ENCODE results near the gene CCM2.

CCM2 gene

DNA sequence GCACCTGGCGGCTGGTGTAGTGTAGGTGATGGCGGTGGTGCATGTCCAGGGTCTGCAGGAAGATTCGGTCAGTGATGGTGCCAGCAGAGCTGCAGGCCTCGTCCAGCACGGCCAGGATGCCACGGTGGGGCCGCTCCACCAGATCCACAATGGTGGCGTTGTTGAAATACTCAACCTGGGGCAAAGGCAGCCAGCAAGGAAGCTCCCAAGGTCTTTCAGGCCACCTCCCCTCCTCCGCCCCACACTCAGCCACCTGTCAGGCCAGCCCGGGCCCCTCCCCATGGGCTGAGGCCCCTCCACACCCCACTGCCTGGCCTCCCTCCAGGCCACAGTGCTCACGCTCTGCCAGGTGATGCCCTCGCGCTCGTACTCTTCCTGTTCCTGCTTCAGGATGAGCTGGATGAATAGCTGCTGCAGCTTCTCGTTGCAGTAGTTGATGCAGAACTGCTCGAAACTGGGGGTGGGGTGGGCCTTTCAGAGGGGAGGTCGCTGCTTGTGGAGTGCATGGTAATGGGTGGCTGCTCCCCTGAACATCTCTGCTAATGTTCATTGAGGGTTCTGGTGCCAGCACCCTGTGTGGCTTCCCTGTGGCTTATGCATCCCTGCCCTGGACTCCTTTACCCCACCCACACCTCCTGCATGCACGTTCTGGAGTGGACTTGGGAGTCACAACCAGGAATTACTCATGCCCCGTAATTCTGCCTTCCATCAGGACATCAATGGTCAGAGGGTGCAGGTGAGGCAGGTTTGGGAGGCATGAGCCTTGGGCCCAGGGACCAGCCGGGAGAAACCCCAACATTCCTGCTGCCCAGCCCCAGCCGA lies 30.1 kb upstream of the CCM2 start:
- FAIRE-seq (no peak), DNase-seq (ENCODE audit: insufficient read length) (no peak)
- TF ChIP-seq TAF1 (IDR thresholded peaks at IDR 0.05; ENCODE audit: borderline replicate concordance, low read depth, low read length) (no peak), POLR2A (IDR thresholded peaks at IDR 0.05; ENCODE audit: low read depth, low read length) (peak; percentile 47; the same call in 1 of the 2 replicates), POLR2AphosphoS5 (IDR thresholded peaks at IDR 0.05; ENCODE audit: low read depth, low read length) (peak; percentile 66)

GRCh38 chr7:44970523-44971051 lies 29.4 kb upstream of the CCM2 start:
- FAIRE-seq, result no peak

DNA sequence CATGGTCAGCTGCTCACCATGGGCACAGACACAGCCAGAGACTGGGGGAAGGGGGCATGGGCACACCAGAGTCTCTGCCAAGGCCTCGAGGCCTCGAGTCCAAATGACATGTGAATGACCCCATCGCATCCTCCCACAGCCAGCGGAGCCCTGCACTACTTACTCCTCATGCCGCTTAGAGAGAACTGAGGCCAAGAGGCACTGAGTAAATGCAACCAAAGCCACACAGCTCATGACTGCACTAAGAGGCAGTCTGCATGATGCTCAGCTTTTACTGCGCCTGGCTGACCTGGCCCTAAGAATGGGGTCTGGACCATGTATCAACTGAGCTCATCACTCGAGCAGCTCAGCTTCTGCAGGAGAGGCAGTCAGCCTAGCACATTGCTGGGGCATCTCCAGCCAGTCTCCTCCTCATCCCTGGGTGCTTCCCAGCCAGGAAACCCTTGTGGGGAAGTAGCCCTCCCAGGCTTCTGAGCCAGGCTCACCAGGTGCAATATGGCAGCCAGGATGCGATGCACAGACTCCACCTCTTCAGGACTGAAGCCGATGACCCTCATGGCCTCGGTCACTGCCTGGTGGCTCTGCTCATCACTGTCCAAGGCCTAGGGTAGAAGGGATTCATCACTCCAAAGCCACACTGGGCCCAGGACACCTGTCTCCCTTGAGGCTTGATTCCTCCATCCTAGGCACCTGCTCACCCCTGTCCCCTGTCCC lies 28.7 kb upstream of the CCM2 start:
- no peak for TF ChIP-seq TAF1 (IDR thresholded peaks at IDR 0.05; ENCODE audit: borderline replicate concordance, low read depth, low read length)
- TF ChIP-seq POLR2AphosphoS5 (IDR thresholded peaks at IDR 0.05; ENCODE audit: low read depth, low read length), result peak; percentile 71; the same call in 1 of the 2 replicates
- FAIRE-seq (peak; percentile 5), DNase-seq (ENCODE audit: insufficient read length) (no peak)

More at GRCh38 chr7:44970523-44971051, 29.4 kb upstream of the CCM2 start:
- TF ChIP-seq POLR2A (IDR thresholded peaks at IDR 0.05; ENCODE audit: low read depth, low read length) (no peak), POLR2AphosphoS5 (IDR thresholded peaks at IDR 0.05; ENCODE audit: low read depth, low read length) (no peak), TAF1 (IDR thresholded peaks at IDR 0.05; ENCODE audit: borderline replicate concordance, low read depth, low read length) (no peak)
- no peak for DNase-seq (ENCODE audit: insufficient read length)

GRCh38 chr7:44971902-44972441 lies 28.0 kb upstream of the CCM2 start:
- no peak for DNase-seq (ENCODE audit: insufficient read length)
- TF ChIP-seq POLR2AphosphoS5 (IDR thresholded peaks at IDR 0.05; ENCODE audit: low read depth, low read length) (0 out of 2 replicates have a peak, but pooled peaks have one; percentile 49), TAF1 (IDR thresholded peaks at IDR 0.05; ENCODE audit: borderline replicate concordance, low read depth, low read length) (no peak), POLR2A (IDR thresholded peaks at IDR 0.05; ENCODE audit: low read depth, low read length) (peak; percentile 30; the same call in 1 of the 2 replicates)
- no peak for FAIRE-seq

- TF ChIP-seq POLR2AphosphoS5 (IDR thresholded peaks at IDR 0.05; ENCODE audit: low read depth, low read length), result no peak; the same call in 1 of the 2 replicates
- TF ChIP-seq POLR2A (IDR thresholded peaks at IDR 0.05; ENCODE audit: low read depth, low read length), result no peak
- TF ChIP-seq TAF1 (IDR thresholded peaks at IDR 0.05; ENCODE audit: borderline replicate concordance, low read depth, low read length), result no peak
- DNase-seq (ENCODE audit: insufficient read length), result no peak
- FAIRE-seq, result no peak
These were observed 27.4 kb upstream of the CCM2 start for GRCh38 chr7:44972562-44972961.

GRCh38 chr7:44973610-44974401 lies 26.2 kb upstream of the CCM2 start:
- DNase-seq (ENCODE audit: insufficient read length), result no peak
- FAIRE-seq, result no peak
- TF ChIP-seq POLR2AphosphoS5 (IDR thresholded peaks at IDR 0.05; ENCODE audit: low read depth, low read length), result no peak; the same call in 1 of the 2 replicates
- 0 out of 2 replicates have a peak, but pooled peaks have one; percentile 13 for TF ChIP-seq POLR2A (IDR thresholded peaks at IDR 0.05; ENCODE audit: low read depth, low read length)

- FAIRE-seq, result no peak
- TF ChIP-seq POLR2AphosphoS5 (IDR thresholded peaks at IDR 0.05; ENCODE audit: low read depth, low read length) (no peak), POLR2A (IDR thresholded peaks at IDR 0.05; ENCODE audit: low read depth, low read length) (peak; percentile 14; the same call in 1 of the 2 replicates)
These were observed 25.5 kb upstream of the CCM2 start for GRCh38 chr7:44974549-44974948.

DNA sequence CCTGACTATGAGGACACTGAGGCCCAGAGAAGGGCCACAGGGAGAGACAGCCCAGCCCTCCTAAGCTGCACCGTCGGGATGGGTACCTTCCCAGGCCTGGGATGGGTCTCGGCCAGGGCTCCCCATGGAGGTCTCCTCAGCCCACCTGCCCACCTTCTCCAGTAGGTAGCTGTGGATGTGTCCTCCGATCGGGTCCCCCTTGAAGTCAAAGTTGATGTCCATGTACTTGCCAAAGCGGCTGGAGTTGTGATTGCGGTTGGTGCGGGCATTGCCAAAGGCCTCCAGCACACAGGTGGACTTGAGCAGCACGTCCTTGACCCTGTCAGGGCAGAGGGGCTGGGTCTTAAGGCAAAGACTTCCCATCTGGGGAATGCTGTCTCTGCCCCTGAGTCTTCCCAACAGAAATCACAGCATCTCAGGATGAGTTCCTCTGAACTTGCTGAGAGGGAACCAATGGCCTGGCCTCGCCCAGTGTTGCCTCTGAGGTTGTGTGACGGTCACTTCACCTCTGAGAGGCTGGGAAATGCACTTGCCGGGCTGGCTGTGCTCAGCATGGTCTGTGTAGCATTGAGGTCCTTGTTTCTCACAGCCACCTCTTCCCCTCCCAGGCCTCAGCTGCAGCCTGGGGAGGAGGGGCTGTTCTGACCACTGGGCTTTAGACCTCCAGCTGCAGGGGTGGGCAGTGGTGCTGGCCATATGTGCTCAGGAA lies 24.5 kb upstream of the CCM2 start:
- FAIRE-seq, result no peak
- TF ChIP-seq POLR2A (IDR thresholded peaks at IDR 0.05; ENCODE audit: low read depth, low read length) (no peak), TAF1 (IDR thresholded peaks at IDR 0.05; ENCODE audit: borderline replicate concordance, low read depth, low read length) (no peak), POLR2AphosphoS5 (IDR thresholded peaks at IDR 0.05; ENCODE audit: low read depth, low read length) (no peak)

More at GRCh38 chr7:44974549-44974948, 25.5 kb upstream of the CCM2 start:
- DNase-seq (ENCODE audit: insufficient read length), result no peak

DNA sequence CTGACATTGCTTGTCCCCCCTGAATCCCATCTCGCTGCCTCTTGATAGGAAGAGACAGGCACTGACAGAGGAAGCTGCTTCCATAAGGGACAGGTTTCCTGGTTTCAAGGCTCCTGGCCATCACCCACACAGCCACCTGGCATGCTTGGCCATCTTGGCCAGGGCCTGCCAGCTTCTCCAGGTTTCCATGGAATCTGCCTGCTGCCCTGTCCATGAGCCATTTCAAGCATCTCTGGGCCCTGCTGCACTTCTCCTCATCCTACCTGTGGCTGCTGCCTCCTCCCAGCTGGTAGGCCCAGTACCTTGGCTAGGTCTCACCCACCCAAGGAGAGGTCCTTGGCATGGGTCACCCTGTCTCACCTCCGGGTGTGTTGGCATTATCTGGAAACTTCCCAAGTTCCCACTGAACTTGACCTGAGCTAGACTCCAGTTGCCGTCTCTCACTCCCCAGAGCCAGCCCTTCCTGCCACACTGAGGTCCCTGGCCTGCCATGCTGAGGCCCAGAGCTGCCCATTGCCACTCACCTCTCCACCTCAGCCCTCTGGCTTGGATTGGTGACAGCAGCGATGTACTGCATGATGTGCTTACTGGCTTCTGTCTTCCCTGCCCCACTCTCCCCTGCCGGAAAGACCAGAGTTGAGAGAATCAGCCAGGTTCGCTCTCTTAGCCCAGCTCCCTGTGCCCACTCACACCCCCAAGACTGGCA lies 23.8 kb upstream of the CCM2 start:
- TF ChIP-seq POLR2AphosphoS5 (IDR thresholded peaks at IDR 0.05; ENCODE audit: low read depth, low read length), result 0 out of 2 replicates have a peak, but pooled peaks have one; percentile 29
- TF ChIP-seq POLR2A (IDR thresholded peaks at IDR 0.05; ENCODE audit: low read depth, low read length), result peak; percentile 28; the same call in 1 of the 2 replicates
- TF ChIP-seq TAF1 (IDR thresholded peaks at IDR 0.05; ENCODE audit: borderline replicate concordance, low read depth, low read length), result no peak
- DNase-seq (ENCODE audit: insufficient read length) (no peak), FAIRE-seq (no peak)

More for the DNA sequence above, 24.5 kb upstream of the CCM2 start:
- DNase-seq (ENCODE audit: insufficient read length), result no peak
